Left lobe of liver (tissue), 2 donors: ENCODE data around the gene MCCD1. TPM values are rescaled to one million over a fixed set of nuclear protein-coding genes. Genes with fewer than 3 reads are reported as not detected.
A peak's percentile ranks its signal among the peaks of the same experiment; 100 is the strongest.

ENCODE experiments used
- ATAC-seq: fragments of 200-7000 bp; cut with Tn5 transposase; one replicate; pipeline ENCODE4 v1.9.1; 2020; ENCODE audit warnings: mild to moderate bottlenecking, moderate library complexity
- DNase-seq: peaks from one replicate; pipeline ENCODE4 v3.0.0-alpha.2; 2020; ENCODE audit warnings: low spot score
- total RNA-seq: library from RNA; stranded (reverse); gene quantifications from one replicate; pipeline ENCODE4 v1.2.1, GENCODE V29; 2021
- donor health status: DM: no; HTN: no; CAD: no; lungs with moderate emphysema.
- donor health status: DM: no; HTN: yes; CAD: no.

The MCCD1 gene
- total RNA-seq, 1 donor from 2014 or later: not detected

DNA sequence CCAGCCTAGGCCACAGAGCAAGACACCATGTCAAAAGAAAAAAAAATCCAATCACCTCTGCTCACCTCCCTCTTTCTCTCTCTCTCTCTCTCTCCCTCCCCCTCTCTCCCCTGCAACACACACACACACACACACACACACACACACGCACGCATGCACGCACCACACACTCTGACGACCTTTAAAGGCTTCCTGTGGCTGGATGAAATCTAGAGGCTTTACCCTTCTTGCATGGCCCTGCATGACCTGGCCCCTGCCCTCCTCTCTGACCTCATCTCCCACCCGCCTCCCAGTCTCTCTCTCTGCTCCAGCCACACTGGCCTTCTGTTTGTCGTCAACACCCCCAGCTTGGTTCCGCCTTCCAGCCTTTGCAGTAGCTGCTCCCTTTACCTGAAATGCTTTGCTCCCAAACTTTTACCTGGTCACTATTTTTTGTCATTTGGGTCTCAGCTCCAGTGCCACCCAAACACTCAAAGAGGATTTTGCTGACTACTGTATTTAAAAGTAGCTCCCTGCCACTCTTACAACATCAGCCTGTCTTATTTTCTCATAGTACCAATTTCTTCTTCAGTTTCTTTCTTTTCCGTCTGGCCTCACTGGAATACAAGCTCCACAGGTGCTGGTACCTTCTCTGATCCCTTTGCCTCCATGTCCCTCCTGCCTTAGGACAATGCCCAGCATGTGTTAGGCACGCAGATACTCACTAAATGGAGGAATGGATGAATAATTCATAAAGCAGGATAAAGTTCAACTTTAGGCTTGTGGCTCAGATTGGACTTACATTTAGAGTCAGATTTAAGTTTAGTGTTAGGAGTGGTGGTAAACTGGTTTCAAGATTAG lies 39.0 kb downstream of the MCCD1 start:
- DNase-seq (no peak), ATAC-seq (no peak)

DNA sequence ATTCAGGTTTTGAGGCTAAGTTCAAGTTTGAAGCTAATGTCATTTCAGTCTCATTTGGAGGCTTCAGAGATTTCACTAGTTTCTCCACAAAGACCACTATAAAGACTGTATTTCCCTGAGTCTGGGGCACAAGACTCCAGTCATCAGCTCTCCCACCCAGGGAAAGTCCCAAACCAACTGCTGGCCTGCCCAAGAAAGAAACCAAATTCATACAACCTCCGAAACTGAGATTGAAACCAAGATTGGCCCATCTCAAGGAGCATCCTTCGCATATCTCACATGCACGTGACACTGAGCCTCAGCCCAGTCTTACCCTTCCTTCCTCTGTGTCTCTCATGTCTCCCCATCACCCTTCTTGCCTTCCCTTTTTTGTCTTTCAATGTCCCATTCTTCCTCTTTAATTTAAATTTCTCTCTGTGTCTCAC lies 39.8 kb downstream of the MCCD1 start:
- ATAC-seq: peak; percentile 23
- no peak for DNase-seq

DNA sequence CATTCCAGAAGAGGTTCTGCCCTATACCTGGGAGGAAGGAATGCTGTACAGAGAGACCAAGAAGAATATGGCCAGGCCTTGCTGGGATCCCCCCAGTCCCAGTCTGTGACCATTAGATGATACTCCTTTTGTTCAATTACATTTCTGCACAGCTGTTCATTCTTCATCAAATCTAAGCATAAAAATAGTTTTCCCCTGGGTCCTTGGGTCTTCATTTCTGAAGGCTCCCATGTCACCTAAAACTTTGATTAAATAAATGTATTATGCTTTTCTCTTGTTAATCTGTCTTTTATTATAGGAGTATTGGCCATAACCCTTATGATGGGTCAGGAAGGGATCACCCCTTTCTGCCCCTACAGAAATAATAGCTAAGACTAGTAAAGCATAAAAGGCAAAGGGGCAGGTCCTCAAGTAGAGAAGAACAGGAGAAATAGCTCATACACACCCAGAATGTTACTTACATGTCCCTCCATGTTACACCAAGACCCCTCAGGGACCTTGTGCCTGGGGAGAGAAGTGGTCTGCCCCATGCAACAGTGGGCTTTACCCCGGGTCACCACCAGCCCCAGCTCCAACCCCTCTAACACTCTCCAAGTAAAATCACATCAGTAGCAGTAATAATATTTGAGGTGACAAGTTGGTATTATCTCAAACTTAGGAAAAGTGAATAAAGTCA lies 41.2 kb downstream of the MCCD1 start:
- DNase-seq (no peak), ATAC-seq (no peak)

DNA sequence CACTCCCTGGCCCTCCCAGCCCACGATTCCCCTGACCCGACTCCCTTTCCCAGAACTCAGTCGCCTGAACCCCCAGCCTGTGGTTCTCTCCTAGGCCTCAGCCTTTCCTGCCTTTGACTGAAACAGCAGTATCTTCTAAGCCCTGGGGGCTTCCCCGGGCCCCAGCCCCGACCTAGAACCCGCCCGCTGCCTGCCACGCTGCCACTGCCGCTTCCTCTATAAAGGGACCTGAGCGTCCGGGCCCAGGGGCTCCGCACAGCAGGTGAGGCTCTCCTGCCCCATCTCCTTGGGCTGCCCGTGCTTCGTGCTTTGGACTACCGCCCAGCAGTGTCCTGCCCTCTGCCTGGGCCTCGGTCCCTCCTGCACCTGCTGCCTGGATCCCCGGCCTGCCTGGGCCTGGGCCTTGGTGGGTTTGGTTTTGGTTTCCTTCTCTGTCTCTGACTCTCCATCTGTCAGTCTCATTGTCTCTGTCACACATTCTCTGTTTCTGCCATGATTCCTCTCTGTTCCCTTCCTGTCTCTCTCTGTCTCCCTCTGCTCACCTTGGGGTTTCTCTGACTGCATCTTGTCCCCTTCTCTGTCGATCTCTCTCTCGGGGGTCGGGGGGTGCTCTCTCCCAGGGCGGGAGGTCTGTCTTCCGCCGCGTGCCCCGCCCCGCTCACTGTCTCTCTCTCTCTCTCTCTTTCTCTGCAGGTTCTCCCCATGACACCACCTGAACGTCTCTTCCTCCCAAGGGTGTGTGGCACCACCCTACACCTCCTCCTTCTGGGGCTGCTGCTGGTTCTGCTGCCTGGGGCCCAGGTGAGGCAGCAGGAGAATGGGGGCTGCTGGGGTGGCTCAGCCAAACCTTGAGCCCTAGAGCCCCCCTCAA lies 43.5 kb downstream of the MCCD1 start, which contains the start of gene LTA:
Gene LTA, plus strand, starts transcription at position 249 of the 871 bp plus-strand sequence. Its CDS starts 454 bp downstream, at position 703.
- DNase-seq (no peak), ATAC-seq (no peak)

DNA sequence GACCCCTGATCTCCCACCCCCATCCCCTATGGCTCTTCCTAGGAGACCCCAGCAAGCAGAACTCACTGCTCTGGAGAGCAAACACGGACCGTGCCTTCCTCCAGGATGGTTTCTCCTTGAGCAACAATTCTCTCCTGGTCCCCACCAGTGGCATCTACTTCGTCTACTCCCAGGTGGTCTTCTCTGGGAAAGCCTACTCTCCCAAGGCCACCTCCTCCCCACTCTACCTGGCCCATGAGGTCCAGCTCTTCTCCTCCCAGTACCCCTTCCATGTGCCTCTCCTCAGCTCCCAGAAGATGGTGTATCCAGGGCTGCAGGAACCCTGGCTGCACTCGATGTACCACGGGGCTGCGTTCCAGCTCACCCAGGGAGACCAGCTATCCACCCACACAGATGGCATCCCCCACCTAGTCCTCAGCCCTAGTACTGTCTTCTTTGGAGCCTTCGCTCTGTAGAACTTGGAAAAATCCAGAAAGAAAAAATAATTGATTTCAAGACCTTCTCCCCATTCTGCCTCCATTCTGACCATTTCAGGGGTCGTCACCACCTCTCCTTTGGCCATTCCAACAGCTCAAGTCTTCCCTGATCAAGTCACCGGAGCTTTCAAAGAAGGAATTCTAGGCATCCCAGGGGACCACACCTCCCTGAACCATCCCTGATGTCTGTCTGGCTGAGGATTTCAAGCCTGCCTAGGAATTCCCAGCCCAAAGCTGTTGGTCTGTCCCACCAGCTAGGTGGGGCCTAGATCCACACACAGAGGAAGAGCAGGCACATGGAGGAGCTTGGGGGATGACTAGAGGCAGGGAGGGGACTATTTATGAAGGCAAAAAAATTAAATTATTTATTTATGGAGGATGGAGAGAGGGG lies 44.7 kb downstream of the MCCD1 start:
- DNase-seq: no peak
- no peak for ATAC-seq

DNA sequence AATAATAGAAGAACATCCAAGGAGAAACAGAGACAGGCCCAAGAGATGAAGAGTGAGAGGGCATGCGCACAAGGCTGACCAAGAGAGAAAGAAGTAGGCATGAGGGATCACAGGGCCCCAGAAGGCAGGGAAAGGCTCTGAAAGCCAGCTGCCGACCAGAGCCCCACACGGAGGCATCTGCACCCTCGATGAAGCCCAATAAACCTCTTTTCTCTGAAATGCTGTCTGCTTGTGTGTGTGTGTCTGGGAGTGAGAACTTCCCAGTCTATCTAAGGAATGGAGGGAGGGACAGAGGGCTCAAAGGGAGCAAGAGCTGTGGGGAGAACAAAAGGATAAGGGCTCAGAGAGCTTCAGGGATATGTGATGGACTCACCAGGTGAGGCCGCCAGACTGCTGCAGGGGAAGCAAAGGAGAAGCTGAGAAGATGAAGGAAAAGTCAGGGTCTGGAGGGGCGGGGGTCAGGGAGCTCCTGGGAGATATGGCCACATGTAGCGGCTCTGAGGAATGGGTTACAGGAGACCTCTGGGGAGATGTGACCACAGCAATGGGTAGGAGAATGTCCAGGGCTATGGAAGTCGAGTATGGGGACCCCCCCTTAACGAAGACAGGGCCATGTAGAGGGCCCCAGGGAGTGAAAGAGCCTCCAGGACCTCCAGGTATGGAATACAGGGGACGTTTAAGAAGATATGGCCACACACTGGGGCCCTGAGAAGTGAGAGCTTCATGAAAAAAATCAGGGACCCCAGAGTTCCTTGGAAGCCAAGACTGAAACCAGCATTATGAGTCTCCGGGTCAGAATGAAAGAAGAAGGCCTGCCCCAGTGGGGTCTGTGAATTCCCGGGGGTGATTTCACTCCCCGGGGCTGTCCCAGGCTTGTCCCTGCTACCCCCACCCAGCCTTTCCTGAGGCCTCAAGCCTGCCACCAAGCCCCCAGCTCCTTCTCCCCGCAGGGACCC lies 45.6 kb downstream of the MCCD1 start:
- no peak for DNase-seq
- no peak for ATAC-seq

DNA sequence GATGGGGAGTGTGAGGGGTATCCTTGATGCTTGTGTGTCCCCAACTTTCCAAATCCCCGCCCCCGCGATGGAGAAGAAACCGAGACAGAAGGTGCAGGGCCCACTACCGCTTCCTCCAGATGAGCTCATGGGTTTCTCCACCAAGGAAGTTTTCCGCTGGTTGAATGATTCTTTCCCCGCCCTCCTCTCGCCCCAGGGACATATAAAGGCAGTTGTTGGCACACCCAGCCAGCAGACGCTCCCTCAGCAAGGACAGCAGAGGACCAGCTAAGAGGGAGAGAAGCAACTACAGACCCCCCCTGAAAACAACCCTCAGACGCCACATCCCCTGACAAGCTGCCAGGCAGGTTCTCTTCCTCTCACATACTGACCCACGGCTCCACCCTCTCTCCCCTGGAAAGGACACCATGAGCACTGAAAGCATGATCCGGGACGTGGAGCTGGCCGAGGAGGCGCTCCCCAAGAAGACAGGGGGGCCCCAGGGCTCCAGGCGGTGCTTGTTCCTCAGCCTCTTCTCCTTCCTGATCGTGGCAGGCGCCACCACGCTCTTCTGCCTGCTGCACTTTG lies 46.7 kb downstream of the MCCD1 start, which contains the start of gene TNF:
Gene TNF, plus strand, starts transcription at position 231 of the 567 bp plus-strand sequence. Its CDS starts 177 bp downstream, at position 408.
- DNase-seq (no peak), ATAC-seq (peak; percentile 41)

DNA sequence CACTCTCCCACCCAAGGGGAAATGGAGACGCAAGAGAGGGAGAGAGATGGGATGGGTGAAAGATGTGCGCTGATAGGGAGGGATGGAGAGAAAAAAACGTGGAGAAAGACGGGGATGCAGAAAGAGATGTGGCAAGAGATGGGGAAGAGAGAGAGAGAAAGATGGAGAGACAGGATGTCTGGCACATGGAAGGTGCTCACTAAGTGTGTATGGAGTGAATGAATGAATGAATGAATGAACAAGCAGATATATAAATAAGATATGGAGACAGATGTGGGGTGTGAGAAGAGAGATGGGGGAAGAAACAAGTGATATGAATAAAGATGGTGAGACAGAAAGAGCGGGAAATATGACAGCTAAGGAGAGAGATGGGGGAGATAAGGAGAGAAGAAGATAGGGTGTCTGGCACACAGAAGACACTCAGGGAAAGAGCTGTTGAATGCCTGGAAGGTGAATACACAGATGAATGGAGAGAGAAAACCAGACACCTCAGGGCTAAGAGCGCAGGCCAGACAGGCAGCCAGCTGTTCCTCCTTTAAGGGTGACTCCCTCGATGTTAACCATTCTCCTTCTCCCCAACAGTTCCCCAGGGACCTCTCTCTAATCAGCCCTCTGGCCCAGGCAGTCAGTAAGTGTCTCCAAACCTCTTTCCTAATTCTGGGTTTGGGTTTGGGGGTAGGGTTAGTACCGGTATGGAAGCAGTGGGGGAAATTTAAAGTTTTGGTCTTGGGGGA lies 47.4 kb downstream of the MCCD1 start:
- DNase-seq (no peak), ATAC-seq (no peak)

DNA sequence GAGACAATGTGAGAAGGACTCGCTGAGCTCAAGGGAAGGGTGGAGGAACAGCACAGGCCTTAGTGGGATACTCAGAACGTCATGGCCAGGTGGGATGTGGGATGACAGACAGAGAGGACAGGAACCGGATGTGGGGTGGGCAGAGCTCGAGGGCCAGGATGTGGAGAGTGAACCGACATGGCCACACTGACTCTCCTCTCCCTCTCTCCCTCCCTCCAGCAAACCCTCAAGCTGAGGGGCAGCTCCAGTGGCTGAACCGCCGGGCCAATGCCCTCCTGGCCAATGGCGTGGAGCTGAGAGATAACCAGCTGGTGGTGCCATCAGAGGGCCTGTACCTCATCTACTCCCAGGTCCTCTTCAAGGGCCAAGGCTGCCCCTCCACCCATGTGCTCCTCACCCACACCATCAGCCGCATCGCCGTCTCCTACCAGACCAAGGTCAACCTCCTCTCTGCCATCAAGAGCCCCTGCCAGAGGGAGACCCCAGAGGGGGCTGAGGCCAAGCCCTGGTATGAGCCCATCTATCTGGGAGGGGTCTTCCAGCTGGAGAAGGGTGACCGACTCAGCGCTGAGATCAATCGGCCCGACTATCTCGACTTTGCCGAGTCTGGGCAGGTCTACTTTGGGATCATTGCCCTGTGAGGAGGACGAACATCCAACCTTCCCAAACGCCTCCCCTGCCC lies 48.3 kb downstream of the MCCD1 start:
- ATAC-seq (no peak), DNase-seq (no peak)

DNA sequence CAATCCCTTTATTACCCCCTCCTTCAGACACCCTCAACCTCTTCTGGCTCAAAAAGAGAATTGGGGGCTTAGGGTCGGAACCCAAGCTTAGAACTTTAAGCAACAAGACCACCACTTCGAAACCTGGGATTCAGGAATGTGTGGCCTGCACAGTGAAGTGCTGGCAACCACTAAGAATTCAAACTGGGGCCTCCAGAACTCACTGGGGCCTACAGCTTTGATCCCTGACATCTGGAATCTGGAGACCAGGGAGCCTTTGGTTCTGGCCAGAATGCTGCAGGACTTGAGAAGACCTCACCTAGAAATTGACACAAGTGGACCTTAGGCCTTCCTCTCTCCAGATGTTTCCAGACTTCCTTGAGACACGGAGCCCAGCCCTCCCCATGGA lies 48.8 kb downstream of the MCCD1 start:
- DNase-seq (no peak), ATAC-seq (no peak)

DNA sequence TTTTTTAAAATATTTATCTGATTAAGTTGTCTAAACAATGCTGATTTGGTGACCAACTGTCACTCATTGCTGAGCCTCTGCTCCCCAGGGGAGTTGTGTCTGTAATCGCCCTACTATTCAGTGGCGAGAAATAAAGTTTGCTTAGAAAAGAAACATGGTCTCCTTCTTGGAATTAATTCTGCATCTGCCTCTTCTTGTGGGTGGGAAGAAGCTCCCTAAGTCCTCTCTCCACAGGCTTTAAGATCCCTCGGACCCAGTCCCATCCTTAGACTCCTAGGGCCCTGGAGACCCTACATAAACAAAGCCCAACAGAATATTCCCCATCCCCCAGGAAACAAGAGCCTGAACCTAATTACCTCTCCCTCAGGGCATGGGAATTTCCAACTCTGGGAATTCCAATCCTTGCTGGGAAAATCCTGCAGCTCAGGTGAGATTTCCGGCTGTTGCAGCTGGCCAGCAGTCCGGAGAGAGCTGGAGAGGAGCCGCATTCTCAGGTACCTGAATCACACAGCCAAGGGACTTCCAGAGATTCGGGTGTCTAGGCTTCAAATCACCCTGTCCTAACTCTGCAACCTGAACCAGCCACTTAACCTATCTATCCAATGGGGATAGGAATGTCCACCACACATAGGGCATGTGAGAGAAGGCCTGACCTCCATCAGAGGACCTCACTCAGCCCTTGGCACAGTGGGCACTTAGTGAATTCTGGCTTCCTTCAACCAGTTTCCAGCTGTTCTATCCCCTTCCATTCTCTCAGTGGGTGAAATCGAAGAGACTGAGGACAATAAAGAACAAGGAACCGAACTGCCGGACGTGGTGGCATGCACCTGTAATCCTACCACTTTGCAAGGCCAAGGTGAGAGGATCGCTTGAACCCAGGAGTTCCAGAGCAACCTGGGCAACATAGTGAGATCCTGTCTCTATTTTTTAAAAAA lies 49.7 kb downstream of the MCCD1 start:
- DNase-seq (no peak), ATAC-seq (no peak)

DNA sequence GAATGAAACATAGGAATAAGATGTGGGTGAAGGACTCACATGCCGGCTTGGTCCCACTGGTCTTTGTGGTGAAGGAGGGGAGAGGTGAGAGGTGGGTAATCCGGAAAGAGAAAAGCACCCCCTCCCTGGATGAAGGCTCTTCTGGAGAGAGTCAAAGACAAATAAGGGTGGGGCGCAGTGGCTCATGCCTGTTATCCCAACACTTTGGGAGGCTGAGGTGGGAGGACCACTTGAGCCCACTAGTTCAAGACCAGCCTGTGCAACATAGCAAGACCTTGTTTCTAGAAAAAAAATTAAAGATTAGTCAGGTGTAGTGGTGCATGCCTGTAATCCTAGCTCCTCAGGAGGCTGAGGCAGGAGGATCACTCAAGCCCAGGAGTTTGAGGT lies 50.4 kb downstream of the MCCD1 start:
- DNase-seq (no peak), ATAC-seq (no peak)
